ENCODE measurements around the gene UBAP1L. TPM values are rescaled to one million over a fixed set of nuclear protein-coding genes. Genes with fewer than 3 reads are reported as not detected.
"Not testable (repeated sequence)": the region's sequence is repeated elsewhere in the genome, so short reads cannot be mapped to it uniquely, and the experiment has no call there.

UBAP1L gene
- total RNA-seq, 1 donor from 2014 or later = 1.8 TPM

GRCh38 chr15:65147902-65148301, 32.9 kb upstream of the UBAP1L start:
- Histone ChIP-seq H3K4me1 (no peaks in the 10 kb centered on the region), H3K9me3 (replicated peaks) (no peaks in the 10 kb centered on the region), H3K27me3 (ENCODE audit: low read depth) (no peaks in the 10 kb centered on the region), H3K4me3 (no peak overlapping the region), H3K27ac (replicated peaks) (no peak overlapping the region), H3K36me3 (peaks cover 49% of the 10 kb centered on the region)
- intact Hi-C loops (cut with micrococcal nuclease) = no loop called here
- no peak for DNase-seq
- TF ChIP-seq, protein P1, sequence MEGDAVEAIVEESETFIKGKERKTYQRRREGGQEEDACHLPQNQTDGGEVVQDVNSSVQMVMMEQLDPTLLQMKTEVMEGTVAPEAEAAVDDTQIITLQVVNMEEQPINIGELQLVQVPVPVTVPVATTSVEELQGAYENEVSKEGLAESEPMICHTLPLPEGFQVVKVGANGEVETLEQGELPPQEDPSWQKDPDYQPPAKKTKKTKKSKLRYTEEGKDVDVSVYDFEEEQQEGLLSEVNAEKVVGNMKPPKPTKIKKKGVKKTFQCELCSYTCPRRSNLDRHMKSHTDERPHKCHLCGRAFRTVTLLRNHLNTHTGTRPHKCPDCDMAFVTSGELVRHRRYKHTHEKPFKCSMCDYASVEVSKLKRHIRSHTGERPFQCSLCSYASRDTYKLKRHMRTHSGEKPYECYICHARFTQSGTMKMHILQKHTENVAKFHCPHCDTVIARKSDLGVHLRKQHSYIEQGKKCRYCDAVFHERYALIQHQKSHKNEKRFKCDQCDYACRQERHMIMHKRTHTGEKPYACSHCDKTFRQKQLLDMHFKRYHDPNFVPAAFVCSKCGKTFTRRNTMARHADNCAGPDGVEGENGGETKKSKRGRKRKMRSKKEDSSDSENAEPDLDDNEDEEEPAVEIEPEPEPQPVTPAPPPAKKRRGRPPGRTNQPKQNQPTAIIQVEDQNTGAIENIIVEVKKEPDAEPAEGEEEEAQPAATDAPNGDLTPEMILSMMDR (IDR thresholded peaks at IDR 0.05; ENCODE audit: borderline replicate concordance) = no peak

DNA sequence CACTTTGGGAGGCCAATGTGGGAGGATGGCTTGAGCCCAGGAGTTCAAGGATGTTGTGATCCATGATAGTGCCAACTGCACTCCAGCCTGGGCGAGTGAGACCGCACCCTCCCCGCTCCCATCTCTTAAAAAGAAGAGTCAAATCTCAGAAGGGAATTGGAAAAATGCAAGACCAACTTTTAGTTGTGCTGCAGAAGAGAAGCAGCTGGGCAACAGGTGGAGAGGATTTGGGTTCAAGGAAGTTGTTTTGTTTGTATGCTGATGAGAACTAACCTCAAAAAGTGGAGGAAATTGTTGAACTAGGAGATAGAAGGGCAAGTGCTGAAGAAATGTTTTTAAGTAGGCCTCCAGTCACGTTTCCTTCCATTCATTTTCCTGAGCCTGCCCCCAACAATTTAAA, 31.4 kb upstream of the UBAP1L start:
- intact Hi-C loops (cut with micrococcal nuclease) = no loop called here
- H3K4me3 ChIP-seq = no peak overlapping the region
- no peaks in the 10 kb centered on the region for H3K4me1 ChIP-seq
- no peak overlapping the region for H3K27ac ChIP-seq (replicated peaks)
- TF ChIP-seq, protein P1 (IDR thresholded peaks at IDR 0.05; ENCODE audit: borderline replicate concordance) = no peak
- peaks cover 34% of the 10 kb centered on the region for H3K36me3 ChIP-seq
- no peaks in the 10 kb centered on the region for H3K27me3 ChIP-seq (ENCODE audit: low read depth)
- no peak for DNase-seq
- H3K9me3 ChIP-seq (replicated peaks) = no peaks in the 10 kb centered on the region

- H3K4me1 ChIP-seq; H3K27ac ChIP-seq (replicated peaks); H3K4me3 ChIP-seq; intact Hi-C loops (cut with micrococcal nuclease); H3K36me3 ChIP-seq; DNase-seq; H3K9me3 ChIP-seq (replicated peaks); H3K27me3 ChIP-seq (ENCODE audit: low read depth): not testable (repeated sequence)
Observed at GRCh38 chr15:65138631-65139030, 23.6 kb upstream of the UBAP1L start.

GRCh38 chr15:65137893-65138292, 22.9 kb upstream of the UBAP1L start:
- intact Hi-C loops (cut with micrococcal nuclease); H3K4me3 ChIP-seq; H3K9me3 ChIP-seq (replicated peaks); H3K27ac ChIP-seq (replicated peaks); H3K27me3 ChIP-seq (ENCODE audit: low read depth); DNase-seq; H3K36me3 ChIP-seq: not testable (repeated sequence)
- peaks cover 12% of the 10 kb centered on the region for H3K4me1 ChIP-seq

DNA sequence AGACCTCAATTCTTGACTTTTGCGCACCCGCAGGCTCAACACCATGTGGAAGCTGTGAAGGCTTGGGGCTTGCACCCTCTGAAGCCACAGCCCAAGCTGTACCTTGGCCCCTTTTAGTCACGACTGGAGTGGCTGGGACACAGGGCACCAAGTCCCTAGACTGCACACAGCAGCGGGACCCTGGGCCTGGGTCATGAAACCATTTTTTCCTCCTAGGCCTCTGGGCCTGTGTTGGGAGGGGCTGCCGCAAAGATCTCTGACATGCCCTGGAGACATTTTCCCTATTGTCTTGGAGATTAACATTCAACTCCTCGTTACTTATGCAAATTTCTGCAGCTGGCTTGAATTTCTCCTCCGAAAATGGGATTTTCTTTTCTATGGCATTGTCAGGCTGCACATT, 22.1 kb upstream of the UBAP1L start:
- H3K4me1 ChIP-seq = peaks cover 20% of the 10 kb centered on the region
- intact Hi-C loops (cut with micrococcal nuclease) = not testable (repeated sequence)

DNA sequence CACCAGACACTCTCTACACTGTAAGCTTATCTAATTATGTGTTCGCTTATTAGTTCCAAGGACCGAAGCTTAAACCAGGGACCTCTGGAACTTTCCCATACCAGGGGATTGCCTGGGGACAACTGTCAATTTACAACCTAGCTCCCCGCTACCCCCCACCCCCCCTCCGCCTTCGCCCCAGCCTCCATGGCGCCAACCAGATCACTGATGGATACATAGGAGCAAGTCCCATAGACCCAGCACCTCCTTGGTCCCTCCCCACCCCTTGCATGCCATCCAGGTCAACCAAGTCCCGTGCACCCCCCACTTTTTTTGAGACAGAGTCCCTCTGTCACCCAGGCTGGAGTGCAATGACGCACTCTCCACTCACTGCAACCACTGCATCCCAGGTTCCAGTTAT, 19.5 kb upstream of the UBAP1L start:
- peak overlapping the region; percentile 93 for H3K4me3 ChIP-seq
- H3K27ac ChIP-seq (replicated peaks) = no peak overlapping the region
- peaks cover 5% of the 10 kb centered on the region for H3K9me3 ChIP-seq (replicated peaks)
- TF ChIP-seq, protein P1 (IDR thresholded peaks at IDR 0.05; ENCODE audit: borderline replicate concordance) = no peak
- H3K36me3 ChIP-seq = peaks cover 11% of the 10 kb centered on the region
- H3K27me3 ChIP-seq (ENCODE audit: low read depth) = no peaks in the 10 kb centered on the region
- intact Hi-C loops (cut with micrococcal nuclease) = no loop called here
- peaks cover 41% of the 10 kb centered on the region for H3K4me1 ChIP-seq
- no peak for DNase-seq

More for the DNA sequence above, 22.1 kb upstream of the UBAP1L start:
- H3K36me3 ChIP-seq; H3K4me3 ChIP-seq; H3K9me3 ChIP-seq (replicated peaks); DNase-seq; H3K27me3 ChIP-seq (ENCODE audit: low read depth); H3K27ac ChIP-seq (replicated peaks): not testable (repeated sequence)

GRCh38 chr15:65133548-65134200, 18.7 kb upstream of the UBAP1L start, which contains the start of gene PDCD7:
TSS of gene PDCD7 (minus strand) at chr15:65133808. CDS start at chr15:65133781, 27 bp downstream.
- intact Hi-C loops (cut with micrococcal nuclease) = no loop called here
- DNase-seq = peak; percentile 85
- Histone ChIP-seq H3K36me3 (peaks cover 19% of the 10 kb centered on the region), H3K27ac (replicated peaks) (peak within 1 kb of the TSS; percentile 87), H3K9me3 (replicated peaks) (peaks cover 5% of the 10 kb centered on the region), H3K27me3 (ENCODE audit: low read depth) (no peaks in the 10 kb centered on the region), H3K4me1 (peaks cover 41% of the 10 kb centered on the region), H3K4me3 (peak within 1 kb of the TSS; percentile 93)
- TF ChIP-seq, protein P1 (IDR thresholded peaks at IDR 0.05; ENCODE audit: borderline replicate concordance) = no peak

All from left ventricle myocardium inferior (tissue), 1 donor.